ENCODE measurements around the gene IQCC.

The IQCC gene

DNA sequence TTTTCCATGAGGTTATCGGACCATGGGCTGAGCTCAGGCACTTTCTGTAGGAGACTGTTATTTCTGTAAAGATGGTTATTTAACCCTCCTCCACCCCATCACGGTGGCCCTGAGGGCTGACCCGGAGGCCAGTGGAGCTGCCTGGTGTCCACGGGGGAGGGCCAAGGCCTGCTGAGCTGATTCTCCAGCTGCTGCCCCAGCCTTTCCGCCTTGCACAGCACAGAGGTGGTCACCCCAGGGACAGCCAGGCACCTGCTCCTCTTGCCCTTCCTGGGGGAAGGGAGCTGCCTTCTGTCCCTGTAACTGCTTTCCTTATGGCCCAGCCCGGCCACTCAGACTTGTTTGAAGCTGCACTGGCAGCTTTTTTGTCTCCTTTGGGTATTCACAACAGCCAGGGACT is 7.6 kb upstream of the IQCC start:
- Histone ChIP-seq H3K4me3 (ENCODE audit: low read depth, low read length, poor library complexity, severe bottlenecking) (no peak overlapping the region), H3K27me3 (ENCODE audit: insufficient read depth, low read length) (no peaks in the 10 kb centered on the region), H3K79me2 (ENCODE audit: insufficient read depth, low read length) (no peaks in the 10 kb centered on the region), H3K9me2 (ENCODE audit: low read depth, low read length) (no peaks in the 10 kb centered on the region), H3K9me3 (ENCODE audit: low read length) (no peaks in the 10 kb centered on the region), H3K27ac (ENCODE audit: low read depth, low read length, poor library complexity, severe bottlenecking) (no peak overlapping the region), H2AFZ (ENCODE audit: low read length) (no peak overlapping the region), H4K20me1 (ENCODE audit: insufficient read depth, low read length) (no peaks in the 10 kb centered on the region), H3K4me1 (ENCODE audit: insufficient read depth, low read length, severe bottlenecking) (peaks cover 28% of the 10 kb centered on the region), H3K36me3 (ENCODE audit: insufficient read depth, low read length) (peaks cover 52% of the 10 kb centered on the region), H3K4me2 (ENCODE audit: low read length) (no peak overlapping the region), H3K9ac (ENCODE audit: low read length) (no peak overlapping the region), H3F3A (ENCODE audit: insufficient read depth, low read length) (no peaks in the 10 kb centered on the region)
- TF ChIP-seq EZH2 (IDR thresholded peaks at IDR 0.05; ENCODE audit: borderline replicate concordance, low read length), result no peak
- TF ChIP-seq, protein P1, sequence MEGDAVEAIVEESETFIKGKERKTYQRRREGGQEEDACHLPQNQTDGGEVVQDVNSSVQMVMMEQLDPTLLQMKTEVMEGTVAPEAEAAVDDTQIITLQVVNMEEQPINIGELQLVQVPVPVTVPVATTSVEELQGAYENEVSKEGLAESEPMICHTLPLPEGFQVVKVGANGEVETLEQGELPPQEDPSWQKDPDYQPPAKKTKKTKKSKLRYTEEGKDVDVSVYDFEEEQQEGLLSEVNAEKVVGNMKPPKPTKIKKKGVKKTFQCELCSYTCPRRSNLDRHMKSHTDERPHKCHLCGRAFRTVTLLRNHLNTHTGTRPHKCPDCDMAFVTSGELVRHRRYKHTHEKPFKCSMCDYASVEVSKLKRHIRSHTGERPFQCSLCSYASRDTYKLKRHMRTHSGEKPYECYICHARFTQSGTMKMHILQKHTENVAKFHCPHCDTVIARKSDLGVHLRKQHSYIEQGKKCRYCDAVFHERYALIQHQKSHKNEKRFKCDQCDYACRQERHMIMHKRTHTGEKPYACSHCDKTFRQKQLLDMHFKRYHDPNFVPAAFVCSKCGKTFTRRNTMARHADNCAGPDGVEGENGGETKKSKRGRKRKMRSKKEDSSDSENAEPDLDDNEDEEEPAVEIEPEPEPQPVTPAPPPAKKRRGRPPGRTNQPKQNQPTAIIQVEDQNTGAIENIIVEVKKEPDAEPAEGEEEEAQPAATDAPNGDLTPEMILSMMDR (IDR thresholded peaks at IDR 0.05; ENCODE audit: low read length), result no peak

DNA sequence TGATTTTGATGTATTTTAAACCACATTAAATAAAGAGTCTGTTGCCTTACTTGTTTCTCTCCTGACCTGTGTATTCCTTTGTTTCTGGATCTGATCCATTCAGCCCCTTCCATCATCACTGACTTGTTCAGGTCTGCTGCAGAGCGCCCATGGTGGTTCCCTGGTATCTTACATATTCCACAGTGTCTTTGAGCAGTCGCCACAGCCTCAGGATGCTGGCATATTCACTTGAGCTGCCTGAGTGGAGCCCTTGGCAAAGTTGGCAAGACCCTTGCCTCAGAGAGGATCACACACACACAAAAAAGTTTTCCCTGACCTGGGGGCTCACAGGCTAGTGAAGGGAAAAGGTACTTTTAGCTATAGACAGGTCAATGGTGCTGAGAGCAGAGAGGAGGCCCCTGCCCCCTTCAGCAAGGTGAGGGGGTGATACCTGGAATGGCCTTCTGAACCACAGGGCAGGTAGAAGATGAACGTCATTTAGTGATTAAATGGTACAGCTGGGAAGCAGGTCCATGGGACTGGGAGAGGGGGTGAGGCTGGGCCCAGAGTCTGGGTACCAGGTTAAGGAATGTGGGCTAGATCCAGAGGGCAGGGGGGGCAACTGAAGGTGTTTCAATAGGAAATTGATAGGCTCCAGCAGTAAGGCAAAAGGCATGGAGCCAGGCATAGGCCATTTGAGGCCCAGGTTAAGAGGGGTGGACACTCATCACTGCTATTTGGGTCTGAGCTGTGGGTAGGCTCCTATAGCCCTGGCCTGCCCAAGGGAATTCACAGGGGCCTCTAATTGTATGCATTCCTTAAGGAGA is 7.0 kb upstream of the IQCC start:
- Histone ChIP-seq H3F3A (ENCODE audit: insufficient read depth, low read length) (no peaks in the 10 kb centered on the region), H3K79me2 (ENCODE audit: insufficient read depth, low read length) (no peaks in the 10 kb centered on the region), H2AFZ (ENCODE audit: low read length) (no peak overlapping the region), H3K27me3 (ENCODE audit: insufficient read depth, low read length) (no peaks in the 10 kb centered on the region), H4K20me1 (ENCODE audit: insufficient read depth, low read length) (no peaks in the 10 kb centered on the region), H3K4me1 (ENCODE audit: insufficient read depth, low read length, severe bottlenecking) (peaks cover 28% of the 10 kb centered on the region), H3K9ac (ENCODE audit: low read length) (no peak overlapping the region), H3K9me2 (ENCODE audit: low read depth, low read length) (no peaks in the 10 kb centered on the region), H3K27ac (ENCODE audit: low read depth, low read length, poor library complexity, severe bottlenecking) (no peak overlapping the region), H3K4me3 (ENCODE audit: low read depth, low read length, poor library complexity, severe bottlenecking) (no peak overlapping the region), H3K36me3 (ENCODE audit: insufficient read depth, low read length) (peaks cover 46% of the 10 kb centered on the region), H3K9me3 (ENCODE audit: low read length) (no peaks in the 10 kb centered on the region), H3K4me2 (ENCODE audit: low read length) (no peak overlapping the region)
- TF ChIP-seq, protein P1 (IDR thresholded peaks at IDR 0.05; ENCODE audit: low read length), result no peak
- no peak for TF ChIP-seq EZH2 (IDR thresholded peaks at IDR 0.05; ENCODE audit: borderline replicate concordance, low read length)

DNA sequence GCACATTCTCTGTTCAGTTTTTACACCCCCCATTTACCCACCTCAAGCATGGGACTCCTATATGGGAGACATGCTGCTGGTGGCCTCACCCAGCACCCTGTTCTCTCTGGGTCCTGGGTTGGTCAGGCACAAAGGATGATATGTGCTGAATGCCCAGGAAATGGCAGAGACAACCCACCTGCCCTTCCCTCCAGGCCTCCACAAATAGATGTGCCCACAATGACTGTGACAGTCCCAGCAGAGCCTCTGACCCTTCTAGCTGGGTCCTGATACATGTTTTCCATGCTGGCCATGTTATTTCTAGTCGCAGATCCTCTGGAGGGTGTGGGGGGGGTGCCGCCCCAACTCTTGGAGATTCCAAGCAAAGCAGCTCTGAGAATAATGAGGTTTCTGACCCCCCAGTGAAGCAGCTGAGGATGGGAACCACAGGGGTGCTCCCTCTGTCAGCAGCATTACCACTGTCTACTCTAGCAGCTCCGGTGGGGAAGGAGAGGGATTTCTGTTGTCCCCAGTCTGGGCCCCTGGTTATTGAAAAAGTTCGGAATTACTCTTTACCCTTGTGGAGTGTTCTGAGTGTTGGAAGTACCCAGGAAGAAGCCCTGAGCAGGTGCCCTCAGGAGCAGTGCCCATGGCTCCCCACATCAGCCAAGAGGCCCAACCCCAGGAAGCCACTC is 6.3 kb upstream of the IQCC start:
- H3K4me1 ChIP-seq (ENCODE audit: insufficient read depth, low read length, severe bottlenecking), result peaks cover 28% of the 10 kb centered on the region
- H4K20me1 ChIP-seq (ENCODE audit: insufficient read depth, low read length), result no peaks in the 10 kb centered on the region
- no peak overlapping the region; the same call in 1 of the 2 replicates for H3K9ac ChIP-seq (ENCODE audit: low read length)
- H3K4me2 ChIP-seq (ENCODE audit: low read length), result peak overlapping the region; percentile 87; the same call in 1 of the 2 replicates
- peak overlapping the region; percentile 75 for H3K27ac ChIP-seq (ENCODE audit: low read depth, low read length, poor library complexity, severe bottlenecking)
- no peaks in the 10 kb centered on the region for H3K9me3 ChIP-seq (ENCODE audit: low read length)
- H3K79me2 ChIP-seq (ENCODE audit: insufficient read depth, low read length), result no peaks in the 10 kb centered on the region
- H3F3A ChIP-seq (ENCODE audit: insufficient read depth, low read length), result no peaks in the 10 kb centered on the region
- no peaks in the 10 kb centered on the region for H3K27me3 ChIP-seq (ENCODE audit: insufficient read depth, low read length)
- peaks cover 40% of the 10 kb centered on the region for H3K36me3 ChIP-seq (ENCODE audit: insufficient read depth, low read length)
- H3K9me2 ChIP-seq (ENCODE audit: low read depth, low read length), result no peaks in the 10 kb centered on the region
- TF ChIP-seq EZH2 (IDR thresholded peaks at IDR 0.05; ENCODE audit: borderline replicate concordance, low read length), result no peak
- TF ChIP-seq, protein P1 (IDR thresholded peaks at IDR 0.05; ENCODE audit: low read length), result no peak
- no peak overlapping the region for H2AFZ ChIP-seq (ENCODE audit: low read length)
- H3K4me3 ChIP-seq (ENCODE audit: low read depth, low read length, poor library complexity, severe bottlenecking), result peak overlapping the region; percentile 73
